Trophoblast cell (in vitro differentiated cells and primary cell): ENCODE results near the gene WDCP.

Source experiments
- DNase-seq, 2 donors: peaks; one replicate each; pipeline ENCODE4 v3.0.0-alpha.2; 2016
- H2AFZ ChIP-seq: 2 replicates; pipeline ENCODE4 v1.6.1; 2013; ENCODE audit warnings: low read length, moderate library complexity, mild to moderate bottlenecking; ENCODE audit not compliant: insufficient read depth, poor library complexity
- H2AK5ac ChIP-seq: 2 replicates; pipeline ENCODE4 v1.6.1; 2013; ENCODE audit warnings: mild to moderate bottlenecking, low read length
- H2BK120ac ChIP-seq: 2 replicates; pipeline ENCODE4 v1.6.1; 2013; ENCODE audit warnings: low read length, mild to moderate bottlenecking, moderate library complexity; ENCODE audit not compliant: insufficient read depth, poor library complexity
- H2BK12ac ChIP-seq: 2 replicates; pipeline ENCODE4 v1.6.1; 2013; ENCODE audit warnings: mild to moderate bottlenecking, low read length, moderate library complexity
- H2BK5ac ChIP-seq: 2 replicates; pipeline ENCODE4 v1.6.1; 2013; ENCODE audit warnings: low read length, low read depth, moderate library complexity, mild to moderate bottlenecking; ENCODE audit not compliant: poor library complexity
- H3K14ac ChIP-seq: 2 replicates; pipeline ENCODE4 v1.6.1; 2013; ENCODE audit warnings: mild to moderate bottlenecking, low read length
- H3K18ac ChIP-seq: 2 replicates; pipeline ENCODE4 v1.6.1; 2013; ENCODE audit warnings: mild to moderate bottlenecking, low read length
- H3K23ac ChIP-seq: 2 replicates; pipeline ENCODE4 v1.6.1; 2013; ENCODE audit warnings: low read length
- H3K27ac ChIP-seq: 2 replicates; pipeline ENCODE4 v1.5.1; 2013; ENCODE audit warnings: low read depth, mild to moderate bottlenecking, inconsistent platforms, low read length, moderate library complexity
- H3K27me3 ChIP-seq: 2 replicates; pipeline ENCODE4 v1.6.1; 2013; ENCODE audit warnings: inconsistent platforms, mild to moderate bottlenecking, low read length, moderate library complexity; ENCODE audit not compliant: insufficient read depth
- H3K36me3 ChIP-seq, 2 experiments: 1 replicate in 1 of 2; 2 replicates in 1 of 2; pipeline ENCODE4 v1.6.1; 2013; ENCODE audit warnings: low read length in 2 of 2, mild to moderate bottlenecking in 2 of 2, moderate library complexity in 1 of 2; ENCODE audit not compliant: insufficient read depth in 2 of 2, control insufficient read depth in 1 of 2
- H3K4ac ChIP-seq: 2 replicates; pipeline ENCODE4 v1.6.1; 2013; ENCODE audit warnings: low read depth, mild to moderate bottlenecking, low read length, moderate library complexity
- H3K4me1 ChIP-seq, 2 experiments: 1 replicate in 1 of 2; 2 replicates in 1 of 2; pipeline ENCODE4 v1.6.1; 2013; ENCODE audit warnings: low read length in 2 of 2, mild to moderate bottlenecking in 2 of 2, moderate library complexity in 1 of 2; ENCODE audit not compliant: insufficient read depth in 2 of 2, control insufficient read depth in 1 of 2
- H3K4me2 ChIP-seq: 2 replicates; pipeline ENCODE4 v1.6.1; 2013; ENCODE audit warnings: inconsistent platforms, mild to moderate bottlenecking, low read length, moderate library complexity
- H3K4me3 ChIP-seq: 2 replicates; pipeline ENCODE4 v1.5.1; 2013; ENCODE audit warnings: mild to moderate bottlenecking, low read depth, low read length, inconsistent platforms
- H3K79me1 ChIP-seq: one replicate; pipeline ENCODE4 v1.6.1; 2013; ENCODE audit warnings: low read length
- H3K79me2 ChIP-seq: 2 replicates; pipeline ENCODE4 v1.6.1; 2013; ENCODE audit warnings: low read length, mild to moderate bottlenecking; ENCODE audit not compliant: control insufficient read depth, insufficient read depth, poor library complexity
- H3K9ac ChIP-seq: 2 replicates; pipeline ENCODE4 v1.6.1; 2013; ENCODE audit warnings: mild to moderate bottlenecking, low read length
- H3K9me3 ChIP-seq: 2 replicates; pipeline ENCODE4 v1.6.1; 2013; ENCODE audit warnings: low read depth, mild to moderate bottlenecking, control low read depth, inconsistent platforms, low read length; ENCODE audit not compliant: insufficient read depth
- H4K12ac ChIP-seq: 2 replicates; pipeline ENCODE4 v1.6.1; 2013; ENCODE audit warnings: low read depth, mild to moderate bottlenecking, low read length, moderate library complexity
- H4K8ac ChIP-seq: 2 replicates; pipeline ENCODE4 v1.6.1; 2013; ENCODE audit warnings: low read depth, mild to moderate bottlenecking, low read length, moderate library complexity
- H4K91ac ChIP-seq: one replicate; pipeline ENCODE4 v1.6.1; 2013; ENCODE audit warnings: low read depth, mild to moderate bottlenecking, low read length, moderate library complexity
- WGBS: extraction: QIAGEN DNeasy Blood & Tissue Kit; methylation state at CpG from one replicate; pipeline ENCODE4 v1.1.7; 2013; ENCODE audit warnings: missing lambda C conversion rate; ENCODE audit not compliant: insufficient read length, insufficient coverage; ENCODE audit errors: extremely low coverage; 5-methylcytosine and 5-hydroxymethylcytosine counted together

The WDCP gene

DNA sequence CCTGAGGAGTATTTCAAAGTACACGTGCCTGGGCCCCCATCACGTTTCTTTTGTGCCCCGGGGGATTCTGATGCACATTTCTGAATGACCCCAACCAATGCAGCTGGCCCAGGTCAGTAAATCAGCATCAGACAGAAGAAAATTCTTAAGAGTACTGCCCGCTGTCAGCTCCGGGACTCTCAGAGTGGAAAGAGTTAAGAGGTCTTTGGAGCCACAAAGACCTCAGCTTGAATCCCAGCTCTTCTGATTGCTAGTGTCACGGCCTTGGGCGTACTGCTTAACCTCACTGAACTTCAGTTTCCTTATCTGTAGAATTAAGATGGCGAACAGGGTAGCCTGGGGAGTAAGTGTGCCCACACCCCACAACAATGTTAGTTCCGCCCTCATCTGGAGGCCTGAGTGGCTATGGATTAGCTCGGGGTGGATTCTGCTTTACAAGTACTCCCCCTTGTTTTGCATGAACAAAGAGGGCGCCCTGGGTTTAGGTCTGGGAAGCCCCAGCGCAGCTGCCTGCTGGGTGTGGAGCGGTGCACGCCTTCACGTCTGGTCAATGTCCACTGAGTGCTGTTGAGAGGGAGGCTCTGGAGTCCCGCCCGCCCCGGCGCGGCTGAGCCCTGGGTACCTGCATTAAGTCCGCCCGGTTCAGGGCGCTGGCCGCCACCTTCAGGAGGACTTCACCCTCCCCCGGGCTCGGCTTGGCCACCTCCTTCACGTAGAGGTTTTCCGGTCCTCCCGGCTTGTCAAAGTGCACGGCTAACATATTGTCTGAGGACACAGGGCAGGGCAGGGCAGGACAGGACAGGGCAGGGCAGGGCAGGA lies 36.6 kb upstream of the WDCP start:
- peak overlapping the region; percentile 7 for H2BK120ac ChIP-seq
- no peaks in the 10 kb centered on the region for H3K9me3 ChIP-seq
- peak overlapping the region; percentile 85 for H3K27ac ChIP-seq
- peak overlapping the region; percentile 47 for H2BK5ac ChIP-seq
- H3K27me3 ChIP-seq: no peaks in the 10 kb centered on the region
- WGBS: no CpG with 5 or more reads among the region's 30 CpGs
- H2AFZ ChIP-seq: peak overlapping the region; percentile 38
- peak overlapping the region; percentile 92 for H3K4me2 ChIP-seq
- peaks cover 7% of the 10 kb centered on the region in 2 experiments for H3K4me1 ChIP-seq
- peak overlapping the region; percentile 23 for H3K4ac ChIP-seq
- peak overlapping the region; percentile 42 for H2AK5ac ChIP-seq
- peak overlapping the region; percentile 85 for H4K91ac ChIP-seq
- peaks cover 7 to 22% of the 10 kb centered on the region in 2 experiments for H3K36me3 ChIP-seq
- H3K79me2 ChIP-seq: peaks cover 4% of the 10 kb centered on the region
- DNase-seq: peak; percentile 89 to 93
- peak overlapping the region; percentile 60 for H4K12ac ChIP-seq
- H3K18ac ChIP-seq: peak overlapping the region; percentile 26
- H3K79me1 ChIP-seq: peaks cover 14% of the 10 kb centered on the region
- H3K9ac ChIP-seq: peak overlapping the region; percentile 78
- peak overlapping the region; percentile 82 for H3K4me3 ChIP-seq
- peak overlapping the region; percentile 64 for H4K8ac ChIP-seq
- peak overlapping the region; percentile 46 for H2BK12ac ChIP-seq
- H3K14ac ChIP-seq: peak overlapping the region; percentile 33
- H3K23ac ChIP-seq: no peak overlapping the region

DNA sequence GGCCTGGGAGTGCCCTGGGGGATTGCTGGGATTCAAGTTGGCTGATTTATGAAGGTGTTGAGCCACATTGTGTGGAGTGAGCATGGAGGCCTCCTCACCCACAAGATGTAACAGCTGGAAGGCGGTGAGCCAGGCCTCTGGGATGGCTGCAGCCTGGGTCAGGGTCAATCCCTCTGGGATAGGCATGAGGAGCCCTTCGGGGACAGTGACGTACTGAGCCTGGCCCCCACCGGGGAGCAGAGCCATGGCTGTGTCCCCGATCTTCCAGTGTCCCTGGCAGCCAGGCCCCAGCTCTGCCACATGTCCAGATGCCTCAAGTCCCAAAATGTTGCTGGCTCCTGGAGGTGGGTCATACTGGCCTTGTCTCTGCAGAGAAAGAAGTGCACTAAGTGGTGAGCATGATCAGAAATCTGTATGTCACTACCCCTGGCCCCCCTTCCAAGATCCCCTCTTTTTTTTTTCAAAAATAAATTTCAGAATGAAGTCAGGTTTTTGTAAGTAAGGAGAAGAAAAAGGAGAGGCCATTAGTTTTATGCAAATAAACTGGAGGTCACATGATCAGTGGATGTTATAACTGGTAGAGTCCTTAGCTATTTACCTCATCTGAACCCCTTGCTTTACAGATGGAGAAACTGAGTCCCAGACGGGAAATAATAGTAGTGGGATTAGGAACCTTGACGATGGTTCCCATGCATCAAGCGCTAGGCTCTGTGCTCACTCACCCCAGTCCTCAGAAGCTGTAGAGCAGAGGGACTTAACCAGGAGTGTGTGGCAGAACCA lies 35.8 kb upstream of the WDCP start:
- WGBS: no CpG with 5 or more reads among the region's 8 CpGs
- Histone ChIP-seq H3K23ac (no peak overlapping the region), H4K91ac (peak overlapping the region; percentile 85), H4K8ac (peak overlapping the region; percentile 64), H2BK120ac (peak overlapping the region; percentile 7), H2AK5ac (peak overlapping the region; percentile 42), H3K27me3 (no peaks in the 10 kb centered on the region), H3K4me2 (peak overlapping the region; percentile 92), H3K79me2 (peaks cover 4% of the 10 kb centered on the region), H2AFZ (no peak overlapping the region), H3K4me1 (peaks cover 7% of the 10 kb centered on the region in 2 experiments), H3K14ac (peak overlapping the region; percentile 5), H3K36me3 (peaks cover 7 to 22% of the 10 kb centered on the region in 2 experiments), H3K27ac (peak overlapping the region; percentile 85), H3K9me3 (no peaks in the 10 kb centered on the region), H3K4ac (peak overlapping the region; percentile 23), H3K18ac (peak overlapping the region; percentile 26), H3K4me3 (no peak overlapping the region), H3K79me1 (peaks cover 14% of the 10 kb centered on the region), H3K9ac (peak overlapping the region; percentile 76), H2BK5ac (peak overlapping the region; percentile 8), H4K12ac (peak overlapping the region; percentile 60), H2BK12ac (peak overlapping the region; percentile 46)
- DNase-seq: no peak

DNA sequence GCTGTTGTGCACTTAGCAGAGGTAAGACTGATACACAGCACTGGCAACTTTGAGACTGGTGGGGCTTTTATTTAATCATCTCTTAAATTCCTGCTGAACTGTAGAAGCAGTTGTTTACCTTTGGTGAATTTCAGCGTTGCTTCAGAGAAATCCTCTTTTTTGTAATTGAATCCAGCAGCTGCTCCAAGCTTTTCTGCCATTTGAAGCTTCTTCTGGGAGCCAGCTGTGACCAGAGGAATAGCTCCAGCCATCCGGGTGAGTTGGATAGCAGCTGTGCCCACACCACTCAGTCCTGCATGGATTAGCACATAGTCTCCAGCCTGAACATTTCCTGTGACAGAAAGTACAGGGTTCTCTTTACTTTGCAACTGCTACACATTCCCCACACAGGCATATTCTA lies 33.5 kb upstream of the WDCP start:
- no peak overlapping the region for H4K91ac ChIP-seq

DNA sequence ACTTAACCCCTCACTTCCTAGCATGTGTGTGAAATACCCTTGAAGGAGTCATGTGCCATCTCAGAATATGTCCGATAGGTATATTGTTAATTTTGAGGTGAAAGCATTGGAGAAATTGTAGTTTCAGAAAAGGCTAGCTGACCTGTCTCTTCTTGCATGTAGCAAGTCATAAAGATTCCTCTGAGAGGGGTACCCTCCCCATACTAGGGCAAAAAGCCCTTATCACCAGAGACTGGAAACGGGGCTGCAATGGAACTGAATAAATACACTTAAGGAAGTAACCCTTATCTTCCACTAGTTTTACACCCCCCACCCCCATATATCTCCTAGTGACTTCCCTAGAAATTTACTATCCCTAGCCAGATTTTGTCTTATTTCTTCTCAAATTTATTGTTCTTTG lies 30.7 kb upstream of the WDCP start:
- no peak for DNase-seq
- H2BK120ac ChIP-seq: no peak overlapping the region
- H3K4me3 ChIP-seq: no peak overlapping the region
- no peak overlapping the region for H2AK5ac ChIP-seq
- peaks cover 8 to 23% of the 10 kb centered on the region in 2 experiments for H3K36me3 ChIP-seq
- no peak overlapping the region for H4K8ac ChIP-seq
- no peaks in the 10 kb centered on the region for H3K27me3 ChIP-seq
- peaks cover 0 to 6% of the 10 kb centered on the region in 2 experiments for H3K4me1 ChIP-seq
- H4K91ac ChIP-seq: no peak overlapping the region
- no CpG with 5 or more reads among the region's 2 CpGs for WGBS
- no peak overlapping the region for H2BK5ac ChIP-seq
- no peak overlapping the region for H4K12ac ChIP-seq
- H3K18ac ChIP-seq: no peak overlapping the region
- peak overlapping the region; percentile 50 for H3K9ac ChIP-seq
- no peak overlapping the region for H3K27ac ChIP-seq
- no peaks in the 10 kb centered on the region for H3K9me3 ChIP-seq
- no peak overlapping the region for H2BK12ac ChIP-seq
- H2AFZ ChIP-seq: no peak overlapping the region
- H3K4ac ChIP-seq: no peak overlapping the region
- peaks cover 3% of the 10 kb centered on the region for H3K79me2 ChIP-seq
- H3K4me2 ChIP-seq: peak overlapping the region; percentile 93
- H3K79me1 ChIP-seq: peaks cover 8% of the 10 kb centered on the region
- H3K23ac ChIP-seq: no peak overlapping the region
- H3K14ac ChIP-seq: no peak overlapping the region

More for the DNA sequence above, 33.5 kb upstream of the WDCP start:
- H3K79me2 ChIP-seq: peaks cover 7% of the 10 kb centered on the region
- H2BK12ac ChIP-seq: no peak overlapping the region
- no CpG with 5 or more reads among the region's 2 CpGs for WGBS
- no peak overlapping the region for H3K4ac ChIP-seq
- no peak overlapping the region for H3K4me2 ChIP-seq
- H3K79me1 ChIP-seq: peaks cover 22% of the 10 kb centered on the region
- no peak overlapping the region for H3K4me3 ChIP-seq
- H2AFZ ChIP-seq: no peak overlapping the region
- H2AK5ac ChIP-seq: no peak overlapping the region
- H3K9me3 ChIP-seq: no peaks in the 10 kb centered on the region
- DNase-seq: no peak
- H3K23ac ChIP-seq: no peak overlapping the region
- H3K27ac ChIP-seq: no peak overlapping the region
- H4K8ac ChIP-seq: no peak overlapping the region
- no peak overlapping the region for H2BK5ac ChIP-seq
- peaks cover 7 to 11% of the 10 kb centered on the region in 2 experiments for H3K4me1 ChIP-seq
- H4K12ac ChIP-seq: no peak overlapping the region
- H3K36me3 ChIP-seq: peaks cover 7 to 22% of the 10 kb centered on the region in 2 experiments
- no peak overlapping the region for H2BK120ac ChIP-seq
- H3K14ac ChIP-seq: no peak overlapping the region
- H3K9ac ChIP-seq: no peak overlapping the region
- H3K18ac ChIP-seq: no peak overlapping the region
- H3K27me3 ChIP-seq: no peaks in the 10 kb centered on the region
